Panc1 (cell line): ENCODE results near the gene EPHB1.

ENCODE experiments used
- CTCF ChIP-seq: fragments of 450-650 bp; IDR thresholded peaks from 2 replicates; pipeline ENCODE4 v1.5.1; 2017; ENCODE audit warnings: mild to moderate bottlenecking
- POLR2AphosphoS5 ChIP-seq: IDR thresholded peaks from 2 replicates; pipeline ENCODE4 v1.6.1; 2012; ENCODE audit warnings: mild to moderate bottlenecking, low read depth, low read length, moderate library complexity

GRCh38 chr3:134896141-134896540 lies 101.1 kb downstream of the EPHB1 start:
- no peak for TF ChIP-seq POLR2AphosphoS5
- no peak for TF ChIP-seq CTCF
